ENCODE data around the gene CYSLTR1.
"Not testable (repeated sequence)": the region's sequence is repeated elsewhere in the genome, so short reads cannot be mapped to it uniquely, and the experiment has no call there.

CYSLTR1 gene, protein sequence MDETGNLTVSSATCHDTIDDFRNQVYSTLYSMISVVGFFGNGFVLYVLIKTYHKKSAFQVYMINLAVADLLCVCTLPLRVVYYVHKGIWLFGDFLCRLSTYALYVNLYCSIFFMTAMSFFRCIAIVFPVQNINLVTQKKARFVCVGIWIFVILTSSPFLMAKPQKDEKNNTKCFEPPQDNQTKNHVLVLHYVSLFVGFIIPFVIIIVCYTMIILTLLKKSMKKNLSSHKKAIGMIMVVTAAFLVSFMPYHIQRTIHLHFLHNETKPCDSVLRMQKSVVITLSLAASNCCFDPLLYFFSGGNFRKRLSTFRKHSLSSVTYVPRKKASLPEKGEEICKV

GRCh38 chrX:78327370-78328086, at the start of gene CYSLTR1:
TSS of gene CYSLTR1 (minus strand) at chrX:78327611. CDS start at chrX:78273746, 53,865 bp downstream.
- FAIRE-seq: no peak

DNA sequence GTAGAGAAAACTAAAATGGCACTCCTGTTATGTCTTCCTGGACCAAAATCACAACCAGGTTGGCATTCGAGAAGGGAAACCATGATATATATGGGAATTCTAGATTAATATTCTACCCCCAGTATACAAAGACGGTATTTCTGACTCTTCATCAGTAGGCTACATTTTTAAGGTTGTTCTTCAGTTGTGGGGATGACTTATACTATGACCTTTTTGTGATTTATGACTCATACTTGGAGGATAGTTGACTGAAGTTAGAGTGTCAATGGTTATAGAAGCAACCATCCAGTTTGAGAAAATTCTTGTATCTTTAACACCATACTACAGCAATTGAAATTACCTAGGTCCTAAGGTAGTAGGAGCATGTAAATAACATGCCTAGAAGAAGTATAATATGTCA, 49.8 kb upstream of the CYSLTR1 start:
- no peak for FAIRE-seq

- no peak for FAIRE-seq
These were observed 48.5 kb upstream of the CYSLTR1 start for GRCh38 chrX:78375894-78376293.

GRCh38 chrX:78366576-78366975, 39.2 kb upstream of the CYSLTR1 start:
- no peak for FAIRE-seq

DNA sequence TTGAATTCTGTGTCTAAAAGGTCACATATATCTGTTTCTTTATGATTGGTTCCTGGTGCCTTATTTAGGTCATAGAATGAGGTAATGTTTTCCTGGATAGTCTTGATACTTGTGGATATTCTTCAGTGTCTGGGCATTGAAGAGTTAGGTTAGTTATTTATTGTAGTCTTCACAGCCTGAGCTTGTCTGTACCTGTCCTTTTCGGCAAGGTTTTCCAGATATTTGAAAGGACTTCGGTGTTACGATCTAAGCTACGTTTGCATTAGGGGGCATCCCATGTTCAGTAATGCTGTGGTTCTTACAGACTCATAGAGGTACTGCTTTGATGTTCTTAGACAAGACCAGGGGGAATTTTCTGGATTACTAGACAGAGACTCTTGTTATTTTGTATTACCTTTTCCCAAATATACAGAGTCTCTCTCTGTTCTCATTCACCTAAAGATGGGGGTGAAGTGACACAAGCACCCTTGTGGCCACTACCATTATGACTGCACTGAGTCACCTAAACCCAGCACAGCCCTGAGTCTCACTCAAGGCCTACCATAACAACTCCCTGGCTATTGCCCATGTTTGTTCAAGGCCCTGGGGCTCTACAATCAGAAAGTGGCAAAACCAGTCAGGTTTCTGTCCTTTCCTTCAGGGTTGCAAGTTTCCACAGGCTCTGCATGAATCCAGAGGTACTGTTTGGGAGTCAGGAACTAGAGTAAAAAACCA, 30.1 kb upstream of the CYSLTR1 start:
- FAIRE-seq: no peak

GRCh38 chrX:78333521-78333920, 6.1 kb upstream of the CYSLTR1 start:
- FAIRE-seq: no peak

DNA sequence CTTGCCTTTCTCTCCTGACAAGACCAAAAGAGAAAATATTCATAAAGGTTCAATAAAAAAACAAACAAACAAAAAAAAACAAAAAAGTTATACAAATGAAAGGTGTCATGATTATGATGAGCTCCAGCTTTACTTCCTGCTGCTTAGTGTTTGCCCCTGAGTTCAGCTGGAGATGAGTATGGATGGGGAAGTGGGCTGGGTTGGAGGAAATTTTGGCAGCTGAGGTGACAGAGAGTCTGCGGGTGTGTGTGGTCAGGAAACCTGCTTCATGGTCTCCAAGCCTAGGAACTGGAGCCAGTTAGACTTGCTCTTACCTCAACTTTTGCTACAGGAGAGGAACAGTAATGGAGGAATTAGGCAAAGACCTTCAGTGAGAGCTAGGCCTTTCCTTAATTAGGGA, 4.3 kb upstream of the CYSLTR1 start:
- no peak for FAIRE-seq

- no peak for FAIRE-seq
These were observed 3.1 kb upstream of the CYSLTR1 start for GRCh38 chrX:78330540-78330939.

DNA sequence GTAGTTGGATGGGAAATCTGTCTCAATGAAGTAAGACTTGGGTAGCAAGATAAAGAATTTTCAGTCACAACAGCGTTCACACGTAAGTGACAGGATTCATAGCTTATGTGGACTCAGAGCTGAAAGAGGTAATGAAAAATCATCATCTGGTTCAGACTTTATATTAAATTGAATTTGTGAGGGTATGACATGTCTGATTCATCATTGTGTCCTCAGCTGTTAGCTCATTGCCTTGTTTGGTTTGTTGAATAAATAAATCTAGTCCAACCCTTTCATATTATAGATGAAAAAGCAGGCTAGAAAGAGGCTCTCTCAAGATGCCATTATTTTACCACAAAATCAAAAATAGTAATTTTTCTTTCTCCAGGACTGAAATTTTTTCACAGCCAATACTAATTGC, 2.7 kb upstream of the CYSLTR1 start:
- FAIRE-seq: no peak

DNA sequence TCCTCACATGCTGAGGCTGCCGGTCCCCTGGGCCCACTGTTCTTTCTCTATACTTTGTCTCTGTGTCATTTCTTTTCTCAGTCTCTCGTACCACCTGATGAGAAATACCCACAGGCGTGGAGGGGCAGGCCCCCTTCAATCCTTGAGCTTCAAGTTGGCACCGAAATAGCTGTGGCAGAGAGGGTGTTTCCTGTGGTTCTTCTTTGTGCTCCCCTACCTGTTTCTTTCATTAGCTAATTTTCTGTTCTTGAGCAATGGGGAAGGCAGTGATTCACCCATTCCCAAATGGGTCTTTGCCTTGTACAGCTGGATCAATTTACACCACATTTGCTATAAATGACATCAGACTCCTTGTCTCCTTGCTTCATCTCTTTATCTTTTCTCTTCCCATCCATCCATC, 2.1 kb upstream of the CYSLTR1 start:
- FAIRE-seq: no peak

DNA sequence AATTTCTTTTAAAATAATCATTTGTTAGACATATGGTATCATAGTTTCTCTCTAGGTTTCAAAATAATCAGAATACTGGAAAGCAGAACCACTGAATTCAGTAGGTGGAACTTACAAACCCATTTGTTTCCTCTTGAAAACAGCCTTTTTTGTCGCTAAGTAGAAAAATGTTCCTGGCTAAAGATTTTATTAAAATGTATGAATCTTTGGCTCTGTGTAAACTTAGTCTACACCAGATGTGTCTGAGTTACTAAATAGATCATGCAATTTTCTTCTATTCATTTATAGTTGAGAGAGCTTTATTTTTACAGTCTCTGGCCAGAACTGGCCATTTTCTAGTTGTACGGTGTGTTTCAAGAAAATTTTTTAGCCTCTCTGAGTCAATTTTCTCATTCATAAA, 1.0 kb downstream of the CYSLTR1 start:
- no peak for FAIRE-seq

- no peak for FAIRE-seq
These were observed 4.5 kb downstream of the CYSLTR1 start for GRCh38 chrX:78322863-78323262.

- FAIRE-seq: no peak
These were observed 5.6 kb downstream of the CYSLTR1 start for GRCh38 chrX:78321809-78322208.

DNA sequence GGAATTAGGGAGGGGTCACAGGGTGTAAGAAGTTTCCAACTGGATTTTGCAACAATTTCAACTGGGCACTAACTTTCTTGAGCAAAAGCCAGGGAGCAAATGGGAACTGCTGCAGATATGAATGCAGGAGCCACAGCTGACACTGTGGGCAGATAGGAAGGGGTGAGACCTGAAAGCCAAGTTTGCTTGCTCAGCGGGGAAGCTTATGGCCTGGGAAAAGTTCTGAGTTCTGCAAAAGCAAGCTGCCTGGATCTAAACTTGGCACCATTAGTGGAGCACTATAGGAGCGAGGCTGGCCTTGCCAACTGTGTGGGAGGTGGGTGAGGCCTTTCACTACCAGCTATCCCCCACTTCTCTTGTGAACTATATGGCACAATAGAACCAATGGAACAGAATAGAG, 11.1 kb downstream of the CYSLTR1 start:
- no peak for FAIRE-seq

- FAIRE-seq: no peak
These were observed 11.7 kb downstream of the CYSLTR1 start for GRCh38 chrX:78315745-78316144.

DNA sequence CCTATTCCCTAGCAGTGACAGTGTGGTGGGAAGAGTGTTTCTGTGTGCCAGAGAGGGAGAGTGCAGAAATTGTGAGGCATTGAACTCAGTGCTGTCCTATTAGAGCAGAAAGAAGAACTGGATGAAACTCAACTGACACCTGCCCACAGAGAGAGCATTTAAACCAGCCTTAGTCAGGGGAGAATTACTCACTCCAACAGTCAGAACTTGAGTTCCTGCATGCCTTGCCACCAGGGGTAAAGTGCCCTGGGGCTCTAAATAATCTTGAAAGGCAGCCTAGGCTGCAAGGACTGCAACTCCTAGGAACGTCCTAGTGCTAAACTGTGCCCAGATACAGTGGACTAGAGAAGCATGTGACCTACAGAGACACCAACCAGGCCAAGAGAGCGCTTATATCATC, 12.8 kb downstream of the CYSLTR1 start:
- no peak for FAIRE-seq

DNA sequence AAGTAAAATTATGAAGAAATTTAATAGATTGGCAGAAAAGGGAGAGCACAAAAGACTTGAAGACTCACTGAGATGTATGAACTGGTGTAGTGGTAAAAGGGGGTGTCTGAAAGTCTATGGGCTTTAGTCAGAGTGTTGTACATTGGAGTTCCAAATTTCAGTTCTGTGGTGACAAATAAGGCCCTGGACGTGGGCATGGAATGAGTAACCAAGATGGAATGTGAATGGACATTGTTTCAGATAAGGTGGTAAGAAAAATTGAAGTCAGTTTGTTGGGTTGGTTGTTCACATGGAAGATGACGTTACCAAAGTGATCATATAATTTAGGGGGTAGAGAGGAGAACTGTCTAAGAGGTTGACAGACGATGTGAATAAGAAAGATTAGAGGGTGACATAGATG, 13.9 kb downstream of the CYSLTR1 start:
- no peak for FAIRE-seq

- no peak for FAIRE-seq
These were observed 19.7 kb downstream of the CYSLTR1 start for GRCh38 chrX:78307665-78308064.

DNA sequence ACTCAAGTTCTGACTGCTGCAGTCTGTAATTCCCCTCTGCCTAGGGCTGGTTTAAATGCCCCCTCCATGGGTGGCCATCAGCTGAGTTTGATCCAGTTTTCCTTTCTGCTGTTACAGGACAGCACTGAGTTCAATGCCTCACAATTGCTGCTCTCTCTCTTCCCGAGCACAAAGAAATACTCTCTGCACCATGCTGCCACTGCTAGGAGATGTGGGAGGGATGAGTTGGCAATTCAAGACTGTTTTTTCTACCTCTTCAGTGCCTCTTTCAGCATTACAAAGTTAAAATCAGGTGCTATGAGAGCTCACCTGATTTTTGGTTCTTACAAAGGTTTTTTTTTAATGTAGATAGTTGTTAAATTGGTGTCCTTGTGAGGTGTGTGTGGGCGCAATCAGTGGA, 24.3 kb downstream of the CYSLTR1 start:
- no peak for FAIRE-seq

DNA sequence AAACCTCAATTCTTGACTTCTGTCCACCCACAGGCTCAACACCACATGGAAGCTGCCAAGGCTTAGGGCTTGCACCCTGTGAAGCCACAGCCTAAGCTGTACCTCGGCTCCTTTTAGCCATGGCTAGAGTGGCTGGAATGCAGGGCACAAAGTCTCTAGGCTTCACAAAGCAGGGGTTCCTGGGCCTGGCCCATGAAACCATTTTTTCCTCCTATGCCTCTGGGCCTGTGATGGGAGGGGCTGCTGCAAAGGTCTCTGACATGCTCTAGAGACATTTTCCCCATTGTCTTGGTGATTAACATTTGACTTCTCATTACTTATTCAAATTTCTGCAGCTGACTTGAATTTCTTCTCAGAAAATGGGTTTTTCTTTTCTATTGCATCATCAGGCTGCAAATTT, 26.5 kb downstream of the CYSLTR1 start:
- not testable (repeated sequence) for FAIRE-seq

DNA sequence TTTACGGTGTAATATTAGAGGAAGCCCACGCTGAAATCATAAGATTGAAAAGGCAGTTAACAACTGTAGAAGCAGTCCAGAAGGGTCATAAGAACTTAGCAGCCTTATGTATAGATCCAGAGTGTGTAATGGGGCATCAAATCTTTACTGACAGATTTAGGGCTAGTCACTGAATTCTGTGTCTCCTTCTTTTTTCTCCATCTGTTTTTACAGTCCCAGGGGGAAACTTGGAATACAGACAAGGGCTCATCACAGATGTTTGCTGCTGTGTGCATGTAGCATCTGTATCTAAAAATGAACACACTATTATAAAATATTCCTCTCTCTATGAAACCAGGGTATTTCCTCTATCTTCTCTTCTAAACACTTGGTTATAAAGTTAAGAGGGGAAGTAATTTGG, 43.9 kb downstream of the CYSLTR1 start:
- no peak for FAIRE-seq

DNA sequence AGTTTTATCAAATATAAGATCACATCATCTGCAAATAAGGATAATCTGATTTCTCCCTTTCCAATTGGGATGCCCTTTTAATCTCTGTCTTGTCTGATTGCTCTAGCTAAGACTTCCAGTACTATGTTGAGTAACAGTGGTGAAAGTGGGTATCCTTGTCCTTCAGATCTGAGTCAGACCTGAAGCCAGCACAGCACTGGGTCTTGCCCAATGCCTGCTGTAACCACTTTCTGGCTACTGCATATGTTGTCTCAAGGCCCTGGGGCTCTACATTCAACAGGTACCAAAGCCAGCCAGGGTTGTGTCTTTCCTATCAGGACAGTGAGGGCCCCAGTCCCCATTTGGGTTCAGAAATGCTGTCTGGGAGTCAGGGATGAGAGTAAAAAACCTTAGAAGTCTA, 90.3 kb downstream of the CYSLTR1 start:
- no peak for FAIRE-seq

GRCh38 chrX:78226047-78226446, 101.4 kb downstream of the CYSLTR1 start:
- not testable (repeated sequence) for FAIRE-seq
